ENCODE measurements around the gene FKBP9.

Gene FKBP9

DNA sequence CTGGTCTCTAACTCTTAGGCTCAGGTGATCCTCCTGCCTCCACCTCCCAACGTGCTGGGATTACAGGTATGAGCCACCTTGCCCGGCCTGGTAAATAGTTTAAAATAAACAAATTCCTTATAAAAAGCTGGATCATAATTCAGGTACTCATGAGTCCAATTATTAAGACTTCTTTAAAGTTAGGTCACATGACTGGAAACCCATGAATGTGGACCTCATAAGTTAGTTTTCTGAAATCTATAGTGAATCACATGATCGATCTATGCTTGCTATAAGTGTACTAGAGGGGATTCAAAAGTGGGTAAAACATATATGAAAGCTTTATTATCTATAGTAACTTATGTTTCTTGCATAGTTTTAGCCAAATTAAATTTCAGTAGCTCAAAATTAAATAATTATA, 91.0 kb downstream of the FKBP9 start:
- in situ Hi-C loops (cut with HindIII; ENCODE audit: low pct_unique_long_range_greater_than_20kb, low sequenced_read_pairs): no loop called here
- no peak for TF ChIP-seq JUND (IDR thresholded peaks at IDR 0.05; ENCODE audit: low read depth)
- no peak for DNase-seq (ENCODE audit: low read depth in 1 of 2, low spot score in 1 of 2)

DNA sequence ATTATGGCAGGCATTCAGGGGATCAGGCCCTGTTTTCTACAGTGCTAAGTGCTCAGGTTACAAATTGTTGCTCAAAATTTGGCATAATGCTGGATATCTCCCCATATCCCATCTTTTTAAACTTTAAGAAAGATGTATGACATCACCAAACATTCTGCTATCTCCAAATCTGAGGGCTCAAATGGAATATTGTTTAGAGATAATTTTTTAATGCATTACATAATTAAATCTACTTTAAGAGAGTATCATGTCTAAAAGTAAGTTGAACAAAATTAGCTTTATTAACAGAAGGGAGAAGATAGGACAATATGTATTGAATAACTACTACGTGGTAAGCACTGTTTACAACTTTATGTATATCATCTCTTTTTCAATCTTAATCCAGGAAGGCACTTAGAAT, 91.5 kb downstream of the FKBP9 start:
- TF ChIP-seq JUND (IDR thresholded peaks at IDR 0.05; ENCODE audit: low read depth): no peak
- in situ Hi-C loops (cut with HindIII; ENCODE audit: low pct_unique_long_range_greater_than_20kb, low sequenced_read_pairs): no loop called here
- DNase-seq (ENCODE audit: low read depth in 1 of 2, low spot score in 1 of 2): no peak

- in situ Hi-C loops (cut with HindIII; ENCODE audit: low pct_unique_long_range_greater_than_20kb, low sequenced_read_pairs): no loop called here
- TF ChIP-seq JUND (IDR thresholded peaks at IDR 0.05; ENCODE audit: low read depth): no peak
- peak; percentile 26 to 77 for DNase-seq (ENCODE audit: low read depth in 1 of 2, low spot score in 1 of 2)
Measured at GRCh38 chr7:33050535-33051318, 93.5 kb downstream of the FKBP9 start.

DNA sequence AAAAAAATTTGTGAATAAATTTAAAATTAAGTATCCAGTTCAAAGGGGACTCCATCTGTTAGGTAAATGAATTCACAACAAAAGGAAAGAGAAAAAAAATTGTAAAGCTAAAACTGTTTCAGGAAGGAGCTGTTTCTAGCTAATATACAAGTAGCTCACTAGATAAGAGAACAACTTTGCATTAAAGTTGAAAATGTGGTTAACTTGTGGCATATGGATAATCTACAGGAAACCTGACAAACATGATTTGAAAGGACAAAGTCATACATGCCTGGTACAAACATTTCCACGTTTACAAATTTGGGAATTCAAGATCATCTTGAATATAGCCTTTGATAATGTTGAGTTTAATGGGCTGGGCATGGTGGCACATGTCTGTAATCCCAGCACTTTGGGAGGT, 96.5 kb downstream of the FKBP9 start:
- no peak for DNase-seq (ENCODE audit: low read depth in 1 of 2, low spot score in 1 of 2)
- in situ Hi-C loops (cut with HindIII; ENCODE audit: low pct_unique_long_range_greater_than_20kb, low sequenced_read_pairs): no loop called here
- no peak for TF ChIP-seq JUND (IDR thresholded peaks at IDR 0.05; ENCODE audit: low read depth)

DNA sequence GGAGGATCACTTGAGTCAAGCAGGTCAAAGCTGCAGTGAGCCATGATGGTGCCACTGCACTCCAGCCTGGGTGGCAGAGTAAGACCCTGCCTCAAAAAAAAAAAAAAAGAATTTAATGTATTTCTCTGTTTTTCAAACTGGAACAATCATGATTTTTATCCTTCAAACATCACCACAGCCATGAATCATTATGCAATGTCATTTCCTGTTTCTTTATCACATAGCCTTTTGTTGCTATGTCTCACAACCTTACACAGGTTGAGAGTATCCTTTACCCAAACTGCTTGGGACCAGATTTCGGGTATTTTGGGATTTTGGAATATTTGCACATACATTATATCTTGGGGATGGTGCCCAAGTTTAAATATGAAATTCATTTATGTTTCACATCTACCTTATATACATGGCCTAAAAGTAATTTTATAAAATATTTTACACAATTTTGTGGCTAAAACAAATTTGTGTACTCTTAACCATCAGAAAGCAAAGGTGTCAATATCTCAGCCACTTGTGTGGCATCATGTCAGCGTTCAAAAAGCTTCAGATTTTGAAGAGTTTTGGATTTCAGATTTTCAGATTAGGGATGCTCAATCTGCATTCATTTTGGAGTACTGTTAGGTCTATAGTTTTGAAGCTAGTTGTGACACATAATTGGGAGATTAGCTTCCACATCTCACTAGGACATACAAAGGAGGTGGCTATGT, 97.2 kb downstream of the FKBP9 start:
- no peak for DNase-seq (ENCODE audit: low read depth in 1 of 2, low spot score in 1 of 2)
- in situ Hi-C loops (cut with HindIII; ENCODE audit: low pct_unique_long_range_greater_than_20kb, low sequenced_read_pairs): no loop called here
- TF ChIP-seq JUND (IDR thresholded peaks at IDR 0.05; ENCODE audit: low read depth): no peak

- DNase-seq (ENCODE audit: low read depth in 1 of 2, low spot score in 1 of 2): no peak
- in situ Hi-C loops (cut with HindIII; ENCODE audit: low pct_unique_long_range_greater_than_20kb, low sequenced_read_pairs): no loop called here
- TF ChIP-seq JUND (IDR thresholded peaks at IDR 0.05; ENCODE audit: low read depth): no peak
Measured at GRCh38 chr7:33055158-33055557, 97.9 kb downstream of the FKBP9 start.
